NCI-H774 (cell line): ENCODE measurements around the gene NFIL3.
A peak's percentile ranks its signal among the peaks of the same experiment; 100 is the strongest.
"Not testable (repeated sequence)": the region's sequence is repeated elsewhere in the genome, so short reads cannot be mapped to it uniquely, and the experiment has no call there.

Experiments
- DNase-seq: peaks from one replicate; lab custom pipeline; 2025; lab: John Stamatoyannopoulos, UW

NFIL3 gene, protein sequence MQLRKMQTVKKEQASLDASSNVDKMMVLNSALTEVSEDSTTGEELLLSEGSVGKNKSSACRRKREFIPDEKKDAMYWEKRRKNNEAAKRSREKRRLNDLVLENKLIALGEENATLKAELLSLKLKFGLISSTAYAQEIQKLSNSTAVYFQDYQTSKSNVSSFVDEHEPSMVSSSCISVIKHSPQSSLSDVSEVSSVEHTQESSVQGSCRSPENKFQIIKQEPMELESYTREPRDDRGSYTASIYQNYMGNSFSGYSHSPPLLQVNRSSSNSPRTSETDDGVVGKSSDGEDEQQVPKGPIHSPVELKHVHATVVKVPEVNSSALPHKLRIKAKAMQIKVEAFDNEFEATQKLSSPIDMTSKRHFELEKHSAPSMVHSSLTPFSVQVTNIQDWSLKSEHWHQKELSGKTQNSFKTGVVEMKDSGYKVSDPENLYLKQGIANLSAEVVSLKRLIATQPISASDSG

DNA sequence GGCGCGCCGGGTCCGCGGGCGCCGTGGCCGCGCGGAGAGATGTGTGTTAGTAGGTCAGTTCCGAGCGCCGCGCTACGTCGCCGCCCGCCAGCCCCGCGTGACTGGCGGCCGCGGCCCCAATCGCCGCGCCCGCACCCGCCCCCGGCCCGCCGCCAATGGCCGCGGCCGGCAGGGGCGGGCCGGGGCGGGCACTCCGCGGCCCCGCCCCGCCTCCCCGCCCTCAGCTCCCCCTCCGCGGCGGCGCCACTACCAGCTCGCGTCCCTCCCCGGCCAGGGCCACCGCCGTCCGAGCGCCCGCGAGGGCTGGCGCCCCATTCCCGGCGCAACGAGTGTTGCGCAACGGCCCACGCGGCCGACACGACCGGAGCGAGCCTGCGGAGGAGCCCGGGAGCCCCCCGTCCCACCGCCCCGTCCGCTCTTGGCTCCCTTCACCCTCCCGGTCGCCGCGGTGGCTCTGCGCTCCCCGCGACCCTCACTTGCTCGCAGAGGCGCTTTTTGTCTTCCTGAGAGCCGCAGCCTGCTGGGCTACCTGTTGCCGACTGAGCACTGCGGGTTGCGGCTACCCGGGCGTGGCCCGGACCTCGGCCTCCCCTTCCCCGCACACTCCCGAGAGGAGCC lies at the start of gene NFIL3:
Gene NFIL3 (minus strand): TSS at position 48 of the 618 bp plus-strand sequence. CDS start 13,098 bp downstream, outside the sequence.
- peak; percentile 84 for DNase-seq

DNA sequence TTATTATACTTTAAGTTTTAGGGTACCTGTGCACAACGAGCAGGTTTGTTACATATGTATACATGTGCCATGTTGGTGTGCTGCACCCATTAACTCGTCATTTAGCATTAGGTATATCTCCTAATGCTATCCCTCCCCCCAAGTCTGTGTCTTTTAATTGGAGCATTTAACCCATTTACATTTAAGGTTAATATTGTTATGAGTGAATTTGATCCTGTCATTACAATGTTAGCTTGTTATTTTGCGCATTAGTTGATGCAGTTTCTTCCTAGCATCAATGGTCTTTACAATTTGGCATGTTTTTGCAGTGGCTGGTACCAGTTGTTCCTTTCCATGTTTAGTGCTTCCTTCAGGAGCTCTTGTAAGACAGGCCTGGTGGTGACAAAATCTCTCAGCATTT lies 47.9 kb upstream of the NFIL3 start:
- DNase-seq = not testable (repeated sequence)

DNA sequence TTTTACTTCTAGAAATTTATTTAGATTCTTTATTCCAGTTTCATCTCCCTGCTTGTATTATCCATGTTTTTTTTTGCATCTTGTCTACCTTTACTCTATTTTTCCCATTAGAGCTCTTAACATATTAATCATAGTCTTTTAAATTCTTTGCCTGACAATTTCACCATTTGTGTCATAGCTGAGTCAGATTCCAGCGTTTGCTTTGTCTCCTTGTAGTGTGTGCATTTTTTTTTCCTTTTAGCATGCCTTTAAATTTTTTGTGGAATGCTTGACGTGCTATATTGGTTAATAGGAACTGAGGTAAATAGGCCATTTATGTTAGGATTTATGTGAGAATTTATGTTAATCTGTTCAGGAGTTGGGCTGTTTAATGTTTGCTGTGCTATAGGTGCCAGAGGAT lies 41.8 kb upstream of the NFIL3 start:
- DNase-seq = no peak

DNA sequence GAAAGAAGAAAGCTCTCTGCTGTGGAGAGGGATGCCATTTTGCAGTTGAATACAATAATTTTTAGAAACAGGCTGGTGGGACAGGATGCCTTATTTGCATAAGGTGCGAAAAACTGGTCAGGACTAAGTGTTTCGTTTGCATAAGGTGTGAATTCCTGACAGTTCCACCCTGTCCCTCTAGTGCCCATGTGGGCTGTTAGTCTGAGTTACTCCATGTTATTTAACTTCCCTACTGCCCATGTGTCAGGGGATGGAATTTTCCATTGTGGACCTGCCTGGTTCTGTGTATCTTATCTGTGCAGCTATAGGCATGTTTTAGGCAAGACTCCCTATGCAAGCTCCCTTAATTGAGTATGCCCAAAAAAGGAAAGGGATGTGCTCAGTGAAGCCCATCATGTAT lies 35.3 kb upstream of the NFIL3 start:
- no peak for DNase-seq

DNA sequence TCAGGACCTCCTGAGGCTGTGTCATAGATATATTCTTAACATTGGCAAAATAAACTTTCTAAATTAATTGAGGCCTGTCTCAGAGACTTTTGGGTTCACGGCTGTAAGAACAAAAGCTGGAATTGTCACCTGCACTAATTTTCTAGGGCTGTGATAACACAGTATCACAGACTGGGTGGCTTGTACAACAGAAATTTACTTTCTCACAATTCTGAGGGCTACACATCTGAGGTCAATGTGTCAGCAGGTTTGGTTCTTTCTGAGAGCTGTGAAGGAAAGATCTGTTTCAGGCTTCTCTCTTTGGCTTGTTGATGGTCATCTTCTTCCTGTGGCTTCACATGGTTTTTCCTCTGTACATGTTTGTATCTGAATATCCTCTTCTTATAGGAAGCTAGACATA lies 29.2 kb upstream of the NFIL3 start:
- no peak for DNase-seq

DNA sequence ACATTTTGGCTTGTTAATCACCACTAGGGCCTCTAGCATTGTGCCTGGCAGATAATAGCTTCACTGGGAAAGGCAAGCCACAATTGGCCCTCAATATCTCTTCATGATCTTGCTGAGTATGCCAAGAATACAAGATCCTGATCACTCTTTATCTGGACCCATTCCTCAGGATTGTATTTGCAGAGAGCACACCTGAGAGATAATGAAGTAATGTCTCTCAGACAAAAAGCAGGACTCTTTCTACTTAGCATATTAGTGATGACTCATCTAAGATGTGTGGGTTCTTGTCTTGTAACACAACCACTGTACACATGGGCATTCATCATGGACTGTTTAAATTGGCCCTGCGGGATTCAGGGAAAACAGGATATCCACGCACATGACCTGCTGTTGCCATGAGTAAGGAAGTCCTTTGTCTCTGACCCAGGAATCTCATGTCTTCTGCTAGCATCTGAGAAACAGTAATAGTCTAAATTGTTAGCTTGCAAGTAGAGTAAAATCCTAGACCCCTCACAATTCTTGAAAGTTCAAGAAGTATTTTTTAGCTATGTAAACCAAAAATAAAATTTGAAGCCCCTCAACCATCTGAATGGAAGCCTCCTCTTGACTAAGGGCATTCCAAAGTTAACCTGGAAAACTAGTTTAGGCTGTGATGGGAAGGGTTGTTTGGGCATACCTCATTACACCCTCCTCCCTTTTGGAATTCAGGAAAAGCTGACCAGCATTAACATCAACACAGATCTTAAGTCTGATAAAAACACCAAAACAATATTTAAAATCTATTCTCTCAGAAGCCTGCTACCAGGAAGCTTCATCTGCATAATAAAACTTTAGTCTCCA lies 28.0 kb upstream of the NFIL3 start:
- no peak for DNase-seq

DNA sequence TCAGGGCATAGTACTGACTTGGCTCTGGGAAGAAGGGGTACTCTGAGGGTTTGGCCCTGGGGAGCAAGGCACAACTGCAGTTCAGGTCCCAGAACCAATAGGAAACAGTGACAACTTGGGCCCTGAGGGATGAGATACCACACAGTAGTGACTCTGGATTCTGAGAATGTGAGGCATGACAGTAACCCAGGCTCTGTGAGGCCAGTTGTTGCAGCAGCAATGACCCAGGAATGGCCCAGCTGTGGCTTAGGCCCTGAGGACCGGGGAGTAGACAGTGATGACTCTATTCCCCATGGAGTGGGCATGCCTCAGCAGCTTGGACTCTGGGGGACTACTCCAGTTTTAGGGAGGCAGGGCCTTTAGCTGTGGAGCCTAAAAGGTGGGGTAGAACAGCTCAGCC lies 21.5 kb upstream of the NFIL3 start:
- DNase-seq = no peak

DNA sequence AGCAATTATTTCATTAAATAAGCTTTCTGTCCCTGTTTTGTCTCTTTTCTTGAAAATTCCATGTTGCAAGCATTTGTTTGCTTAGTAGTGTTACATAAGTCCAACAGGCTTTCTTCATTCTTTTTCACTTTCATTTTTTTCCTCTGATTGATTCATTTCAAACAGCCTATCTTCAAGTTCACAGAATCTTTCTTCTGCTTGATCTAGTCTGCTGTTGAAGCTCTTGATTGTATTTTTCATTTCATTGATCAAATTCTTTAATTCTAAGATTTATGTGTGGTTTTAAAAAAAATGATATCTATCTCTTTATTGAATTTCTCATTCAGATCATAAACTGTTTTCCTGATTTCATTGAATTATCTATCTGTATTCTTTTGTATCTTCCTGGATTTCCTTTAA lies 20.4 kb upstream of the NFIL3 start:
- no peak for DNase-seq

DNA sequence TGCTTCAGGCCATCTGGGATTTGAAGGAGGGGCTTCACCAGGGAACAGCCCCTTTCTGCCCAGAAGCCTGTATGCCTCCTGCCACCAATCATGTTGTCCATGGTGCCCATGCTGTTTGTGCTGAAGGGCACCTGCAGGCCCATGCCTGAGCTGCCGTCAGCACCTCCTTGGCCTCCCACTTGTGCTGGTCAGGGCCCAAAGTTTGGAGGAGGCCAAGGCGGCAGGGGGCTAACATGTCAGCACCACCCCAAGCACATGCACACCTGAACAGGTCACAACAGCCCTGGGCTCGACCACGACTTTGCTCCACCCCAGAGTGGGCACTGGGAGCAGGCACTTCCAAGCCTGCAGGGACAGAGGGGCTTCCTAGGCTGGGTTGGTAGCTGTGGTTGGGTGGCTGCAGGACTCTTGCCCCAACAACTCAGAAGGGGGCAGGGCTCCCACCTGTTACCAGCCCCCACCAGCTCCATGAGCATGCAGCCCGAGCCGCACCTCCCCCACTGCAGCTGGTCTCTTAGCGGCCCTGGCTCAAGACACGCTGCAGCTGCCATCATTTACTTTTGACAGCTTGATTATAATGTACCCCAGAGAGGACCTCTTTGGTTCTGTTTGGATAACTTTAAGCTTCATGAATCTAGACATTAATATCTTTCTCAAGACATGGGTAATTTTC lies 19.8 kb upstream of the NFIL3 start:
- no peak for DNase-seq

DNA sequence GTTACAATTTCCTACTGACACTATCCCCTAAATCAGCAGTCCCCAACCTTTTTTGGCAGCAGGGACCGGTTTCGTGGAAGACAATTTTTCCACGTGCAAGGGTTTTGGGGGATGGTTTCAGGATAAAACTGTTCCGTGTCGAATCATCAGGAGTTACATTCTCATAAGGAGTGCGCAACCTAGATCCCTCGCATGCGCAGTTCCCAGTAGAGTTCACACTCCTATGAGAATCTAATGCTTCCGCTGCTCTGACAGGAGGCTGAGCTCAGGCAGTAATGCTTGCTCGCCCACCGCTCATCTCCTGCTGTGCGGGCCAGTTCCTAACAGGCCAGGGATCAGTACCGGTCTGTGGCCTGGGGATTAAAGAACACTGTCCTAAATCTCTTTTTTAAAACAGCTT lies 13.2 kb upstream of the NFIL3 start:
- no peak for DNase-seq

DNA sequence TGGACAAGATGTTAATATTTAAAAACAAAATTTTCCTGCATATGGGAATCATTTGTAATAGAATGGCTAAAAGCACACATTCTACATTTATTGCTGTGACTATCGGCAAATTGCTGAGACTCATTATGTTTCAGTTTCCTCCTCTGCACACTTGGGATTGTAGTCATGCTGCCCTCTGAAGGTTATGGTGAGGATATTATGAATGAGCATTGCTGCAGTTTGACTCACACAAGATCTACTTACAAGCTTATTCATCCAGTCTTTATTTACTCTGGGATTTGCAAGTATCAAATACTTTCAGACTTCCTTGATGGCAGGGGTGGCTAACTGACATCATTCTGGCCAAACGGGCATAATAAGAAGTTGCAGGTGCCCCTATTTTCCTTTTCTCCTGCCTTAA lies 9.5 kb upstream of the NFIL3 start:
- peak; percentile 25 for DNase-seq

DNA sequence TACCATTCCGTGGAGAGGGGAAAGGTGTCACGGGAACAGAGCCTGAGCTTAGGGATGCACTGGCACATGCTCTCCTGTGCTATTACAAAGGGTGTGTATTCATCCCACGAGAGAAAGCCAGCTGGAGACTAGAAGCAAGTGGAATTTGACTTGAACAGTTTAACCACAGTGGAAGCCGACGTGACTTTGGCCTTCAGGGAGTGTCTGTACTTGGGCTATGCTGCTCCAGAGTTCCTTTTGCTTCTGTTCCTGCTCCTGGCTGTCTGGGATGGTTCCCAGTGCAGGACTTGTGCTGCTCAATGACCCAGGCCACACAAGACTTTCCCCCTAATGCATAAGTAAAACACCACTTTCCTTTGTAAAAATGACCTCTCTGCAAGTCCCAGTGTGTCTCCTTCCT lies 7.9 kb upstream of the NFIL3 start:
- no peak for DNase-seq

DNA sequence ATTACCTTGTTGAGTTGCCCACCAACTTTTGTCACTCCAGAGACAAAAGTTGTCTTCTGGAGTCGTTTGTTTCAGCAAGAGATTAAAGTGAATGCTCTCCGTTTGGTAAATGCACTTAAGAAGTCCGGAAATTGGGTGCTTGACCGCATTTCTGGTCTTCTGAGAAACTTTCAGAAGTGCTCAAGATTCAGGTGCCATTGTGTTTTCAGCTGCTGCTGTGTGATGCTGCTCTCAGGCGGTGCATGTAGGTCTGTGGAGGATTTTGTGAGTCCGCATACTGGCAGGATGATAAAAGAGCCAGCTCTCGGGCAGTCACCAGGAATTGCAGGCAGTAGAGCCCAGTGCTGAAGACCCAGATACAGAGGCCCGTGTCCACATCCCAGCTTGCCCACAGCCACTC lies 5.9 kb upstream of the NFIL3 start:
- DNase-seq = no peak

DNA sequence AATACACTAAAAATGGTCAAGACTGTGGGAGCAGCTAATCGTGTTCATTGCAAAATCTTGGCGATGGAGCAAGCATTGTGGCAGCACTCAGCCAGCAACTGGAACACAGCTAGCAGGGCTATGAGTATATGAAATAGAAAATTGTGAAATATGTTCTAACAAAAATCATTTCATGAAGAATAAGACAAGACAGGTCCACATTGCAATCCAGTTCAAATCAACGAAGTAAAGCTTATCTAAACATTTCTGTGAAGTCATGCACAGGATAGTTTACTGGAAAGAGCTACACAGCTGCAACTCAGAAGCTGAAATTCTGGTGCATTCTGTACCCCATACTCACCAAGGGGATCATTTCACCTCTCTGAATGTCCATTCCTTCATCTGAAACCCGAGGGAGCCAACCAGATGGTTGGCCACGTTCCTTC lies 5.3 kb upstream of the NFIL3 start:
- no peak for DNase-seq

DNA sequence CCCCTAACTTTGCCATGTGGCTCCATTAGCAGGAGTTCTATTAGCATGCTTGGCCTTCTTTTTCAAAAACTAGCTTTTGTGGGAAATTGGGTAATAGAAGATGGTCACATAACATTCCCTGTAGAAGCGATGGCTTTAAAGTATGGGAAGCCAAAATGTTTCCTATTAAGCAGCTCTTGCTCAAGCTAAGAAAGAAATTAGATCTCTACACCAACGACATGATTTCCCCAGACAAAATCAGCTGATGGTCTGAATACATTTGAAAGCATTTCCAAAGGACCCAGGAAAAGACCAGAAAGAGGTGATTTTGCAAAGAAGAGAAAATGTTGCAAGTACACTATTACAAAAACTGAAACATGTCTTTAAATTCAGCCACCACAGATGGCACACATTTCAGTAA lies 4.8 kb upstream of the NFIL3 start:
- no peak for DNase-seq

DNA sequence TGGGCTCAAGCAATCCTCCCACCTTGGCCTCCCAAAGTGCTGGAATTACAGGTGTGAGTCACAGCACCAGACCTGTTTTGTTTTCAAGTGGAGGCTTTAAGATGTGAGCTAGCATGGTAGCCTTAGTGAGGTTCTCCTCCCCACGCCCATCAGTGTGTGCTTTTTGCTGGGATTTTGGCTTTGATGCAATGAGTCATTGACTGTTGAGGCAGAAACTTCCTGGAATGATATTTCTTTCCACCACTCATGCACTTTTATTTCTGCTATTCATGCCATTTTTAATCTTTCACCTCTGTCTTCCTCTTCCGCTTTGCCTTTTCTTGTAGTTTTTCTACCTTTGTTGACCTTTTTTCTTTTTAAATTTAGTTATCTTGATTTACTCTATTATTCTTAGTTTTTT lies 4.2 kb upstream of the NFIL3 start:
- no peak for DNase-seq

DNA sequence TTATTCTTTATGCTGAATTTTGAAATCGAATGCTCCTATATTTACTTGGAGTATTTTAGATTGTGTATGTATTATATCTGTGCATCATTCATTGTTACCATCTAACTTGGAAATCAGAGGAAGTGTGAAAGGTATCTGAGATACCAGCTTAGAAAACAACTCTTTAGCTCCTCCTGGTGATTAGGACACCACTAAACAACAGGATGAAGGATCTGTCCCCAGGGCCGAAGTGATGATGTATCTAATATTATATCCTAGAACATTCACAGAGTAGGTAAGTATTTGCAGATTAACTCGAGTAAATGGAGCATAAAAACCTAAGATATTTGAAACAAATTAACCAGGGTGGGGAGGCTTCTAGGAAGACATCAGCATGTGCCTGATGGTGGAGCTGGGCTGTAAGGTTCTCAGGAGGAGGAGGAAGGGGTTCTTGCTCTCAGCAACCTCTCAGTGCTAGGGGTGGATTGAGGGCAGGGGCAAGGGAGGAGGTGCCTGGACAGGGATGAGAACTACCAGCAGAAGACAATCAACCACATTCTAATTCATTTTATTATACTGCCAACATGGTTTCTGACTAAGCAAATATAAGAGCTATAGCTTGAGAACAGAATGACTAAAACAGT lies 2.6 kb upstream of the NFIL3 start:
- DNase-seq = no peak

DNA sequence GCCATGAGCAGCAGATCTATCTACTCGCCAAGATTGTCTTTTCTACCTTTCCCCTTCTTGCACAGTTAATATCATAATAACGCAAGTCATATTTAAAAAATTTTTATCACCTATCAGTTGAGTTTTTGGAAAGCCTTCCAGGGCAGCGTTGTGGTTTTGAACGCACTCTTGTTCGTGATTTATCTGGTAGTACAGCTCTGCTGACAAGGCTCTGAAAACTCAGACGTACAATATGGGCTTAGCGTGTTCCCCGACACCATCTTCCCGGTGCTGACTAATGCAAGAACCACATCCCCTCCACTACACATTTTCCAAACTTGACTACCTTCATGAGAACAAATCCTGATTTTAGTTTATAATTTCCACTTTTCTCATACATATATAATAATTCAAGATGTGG lies 1.6 kb upstream of the NFIL3 start:
- no peak for DNase-seq

DNA sequence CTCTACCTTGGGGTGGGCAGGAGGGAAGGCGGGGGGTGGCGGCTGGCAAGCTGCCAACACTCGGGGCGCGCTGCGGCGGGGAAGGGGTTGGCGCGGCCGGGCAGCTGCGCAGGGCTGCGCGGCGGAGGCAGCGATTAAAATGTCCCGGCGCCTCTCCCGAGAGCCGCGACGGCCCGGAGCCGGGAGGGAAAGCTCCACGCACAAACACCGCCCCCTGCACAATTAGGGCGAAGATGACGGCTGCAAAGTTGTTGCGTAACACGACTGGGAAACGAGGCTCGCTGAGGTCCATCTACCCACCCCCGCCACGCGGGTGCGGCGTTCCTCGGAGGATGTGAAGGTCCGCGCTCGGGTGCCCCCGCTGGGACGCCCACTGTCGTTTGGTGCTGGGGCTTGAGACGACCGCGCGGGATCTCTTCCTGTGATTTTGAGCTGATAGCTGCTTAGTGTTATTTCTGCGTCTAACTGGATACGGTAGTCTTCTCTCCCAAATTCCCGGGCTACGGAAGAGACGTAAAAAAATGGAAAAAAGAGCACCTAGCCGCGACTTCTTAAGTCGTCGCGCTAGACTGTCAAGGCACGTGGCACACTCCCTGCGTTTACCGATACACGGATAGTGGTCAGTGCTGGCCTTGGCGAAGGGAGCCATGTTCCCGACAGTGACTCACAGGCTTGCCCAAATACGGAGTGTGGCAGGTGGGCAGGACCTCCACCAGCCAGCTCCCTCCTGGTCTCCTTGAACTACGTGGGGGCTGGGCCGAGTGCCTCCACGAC lies 958 bp upstream of the NFIL3 start:
- no peak for DNase-seq

DNA sequence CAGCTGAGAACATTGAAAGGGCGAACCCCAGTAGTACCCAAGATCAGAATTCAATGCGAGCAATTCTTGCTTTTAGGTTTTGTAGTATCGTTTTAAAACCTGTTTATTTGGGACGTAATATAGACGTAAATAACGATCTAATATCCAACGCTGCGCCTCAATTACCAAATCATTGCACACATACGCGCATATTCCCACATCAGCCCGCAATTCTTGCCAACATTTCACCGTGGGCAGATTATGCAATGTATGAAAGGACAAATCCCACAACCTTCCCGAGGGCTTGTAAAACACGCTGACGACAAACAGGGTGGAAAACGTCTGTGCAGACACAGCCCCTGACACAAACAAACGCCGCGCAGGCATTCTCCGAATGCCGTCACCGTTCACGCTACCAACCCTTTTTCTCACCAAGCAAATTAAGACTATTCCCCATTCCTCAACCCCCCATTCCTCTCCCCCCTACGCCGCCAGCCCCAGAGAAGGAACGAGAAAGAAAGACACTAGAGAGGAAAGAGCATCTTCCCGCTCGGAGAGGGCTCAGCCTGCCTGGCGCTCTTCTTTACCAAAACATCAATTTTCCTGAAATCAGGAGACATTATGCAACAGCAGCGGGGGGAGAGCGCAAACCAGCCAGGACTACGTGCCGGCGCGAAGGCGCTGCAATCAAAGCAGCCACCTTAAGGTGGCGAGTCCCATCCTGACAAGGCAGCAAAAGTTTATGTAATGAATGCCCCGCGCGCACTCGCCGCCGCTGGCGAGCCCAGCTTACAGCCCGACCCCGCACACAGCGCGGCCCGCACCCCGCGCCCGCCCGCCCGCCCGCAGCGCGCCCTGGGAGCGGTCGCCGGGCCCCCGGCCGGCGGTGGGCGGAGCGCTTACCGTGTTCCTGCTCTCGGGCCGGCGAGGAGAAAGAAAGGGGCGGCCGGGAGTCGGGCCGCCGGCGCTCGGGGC lies 597 bp downstream of the NFIL3 start:
- no peak for DNase-seq
